ENCODE measurements around the gene IL3. TPM values are rescaled to one million over a fixed set of nuclear protein-coding genes. Genes with fewer than 3 reads are reported as not detected.

IL3 gene
- total RNA-seq, 5 donors from 2014 or later (not counting 1 experiment from before 2014, with no cell fraction given): not detected

DNA sequence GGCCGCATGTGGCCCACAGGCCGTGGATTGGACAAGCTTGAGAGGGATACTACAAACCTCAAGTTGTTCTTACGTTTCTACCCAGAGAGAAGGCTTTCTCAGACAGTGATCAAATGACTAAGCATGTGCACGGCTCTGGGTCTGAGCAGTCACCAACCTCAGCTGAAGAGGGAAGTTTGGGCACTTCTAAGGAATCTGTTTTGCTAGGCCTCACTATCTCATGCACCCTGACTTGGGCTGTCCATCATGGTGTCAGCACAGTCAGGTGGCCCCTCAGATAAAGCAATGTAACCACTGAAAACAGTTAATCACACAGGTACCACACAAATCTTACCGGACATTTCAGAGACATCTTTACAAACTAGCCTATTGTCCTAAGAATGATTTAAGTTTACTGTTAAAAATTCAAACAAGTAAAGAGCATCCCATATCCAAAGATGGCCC is 37.7 kb downstream of the IL3 start:
- Mint-ChIP-seq H3K4me3 (no peak overlapping the region), H3K27ac (peak overlapping the region; percentile 6 to 40), H3K4me1 (peaks cover 44 to 76% (median 54%) of the 10 kb centered on the region in 3 donors), H3K27me3 (no peaks in the 10 kb centered on the region), H3K36me3 (no peaks in the 10 kb centered on the region), H3K9me3 (no peaks in the 10 kb centered on the region)
- POLR2A ChIA-PET: no interaction called here
- no peak for ATAC-seq (replicated peaks in 1 of 4)
- CTCF ChIA-PET: interaction anchor here in 1 of 2 donors (0.6 kb wide), 1 partner anchor 32 kb away, joined by 3 read pairs; no protein-coding TSS in a partner anchor
- no peak overlapping the region for H3K27ac ChIP-seq (ENCODE audit: low read length)
- no peak overlapping the region for H3K4me3 ChIP-seq (ENCODE audit: control insufficient read depth in 1 of 2, extremely low read depth in 1 of 2, low read length in 1 of 2)
- no peaks in the 10 kb centered on the region for H3K27me3 ChIP-seq (replicated peaks in 1 of 2; ENCODE audit: control insufficient read depth in 2 of 2, extremely low read depth in 1 of 2, insufficient read depth in 2 of 2, low read length in 1 of 2)
- WGBS (ENCODE audit: insufficient coverage): 69% methylated on average over 4 of the region's 5 CpGs
- H3K4me1 ChIP-seq (ENCODE audit: control insufficient read depth in 1 of 2, extremely low read depth in 1 of 2, insufficient read depth in 2 of 2, low read length in 2 of 2): peaks cover 5 to 60% of the 10 kb centered on the region in 2 experiments
- H3K36me3 ChIP-seq (ENCODE audit: control insufficient read depth in 2 of 2, extremely low read depth in 1 of 2, insufficient read depth in 1 of 2, low read length in 1 of 2): no peaks in the 10 kb centered on the region
- H3K9me3 ChIP-seq: no peaks in the 10 kb centered on the region
- DNase-seq: no peak

DNA sequence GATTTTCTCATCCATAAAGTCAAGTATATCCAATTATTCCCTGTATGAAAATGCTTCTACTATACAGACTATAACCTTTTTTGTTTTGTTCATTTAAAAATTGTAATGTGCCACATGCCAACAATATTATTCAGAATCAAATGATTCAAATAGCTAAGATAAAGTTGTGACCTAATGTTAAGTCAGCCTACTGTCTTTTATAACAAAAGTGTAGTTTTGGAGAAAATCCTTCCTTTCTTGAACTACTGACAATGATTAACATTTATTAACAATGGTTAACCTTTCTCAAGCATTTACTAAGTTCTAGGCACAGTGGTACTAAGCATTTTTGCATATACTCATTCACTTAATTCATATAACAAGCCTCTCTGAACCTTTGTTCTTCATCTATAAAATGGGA is 38.2 kb downstream of the IL3 start:
- no peaks in the 10 kb centered on the region for H3K36me3 ChIP-seq (ENCODE audit: control insufficient read depth in 2 of 2, extremely low read depth in 1 of 2, insufficient read depth in 1 of 2, low read length in 1 of 2)
- H3K9me3 ChIP-seq: no peaks in the 10 kb centered on the region
- Mint-ChIP-seq H3K27me3 (no peaks in the 10 kb centered on the region), H3K4me1 (peaks cover 48 to 80% (median 58%) of the 10 kb centered on the region in 3 donors), H3K9me3 (no peaks in the 10 kb centered on the region), H3K36me3 (no peaks in the 10 kb centered on the region), H3K27ac (peak overlapping the region; percentile 17 to 64), H3K4me3 (no peak overlapping the region)
- DNase-seq: no peak
- no peak overlapping the region for H3K4me3 ChIP-seq (ENCODE audit: control insufficient read depth in 1 of 2, extremely low read depth in 1 of 2, low read length in 1 of 2)
- no peak for ATAC-seq (replicated peaks in 1 of 4)
- no peaks in the 10 kb centered on the region for H3K27me3 ChIP-seq (replicated peaks in 1 of 2; ENCODE audit: control insufficient read depth in 2 of 2, extremely low read depth in 1 of 2, insufficient read depth in 2 of 2, low read length in 1 of 2)
- ChIA-PET POLR2A (no interaction called here), CTCF (no interaction called here)
- peaks cover 9 to 65% of the 10 kb centered on the region in 2 experiments for H3K4me1 ChIP-seq (ENCODE audit: control insufficient read depth in 1 of 2, extremely low read depth in 1 of 2, insufficient read depth in 2 of 2, low read length in 2 of 2)
- peak overlapping the region; percentile 36 for H3K27ac ChIP-seq (ENCODE audit: low read length)

DNA sequence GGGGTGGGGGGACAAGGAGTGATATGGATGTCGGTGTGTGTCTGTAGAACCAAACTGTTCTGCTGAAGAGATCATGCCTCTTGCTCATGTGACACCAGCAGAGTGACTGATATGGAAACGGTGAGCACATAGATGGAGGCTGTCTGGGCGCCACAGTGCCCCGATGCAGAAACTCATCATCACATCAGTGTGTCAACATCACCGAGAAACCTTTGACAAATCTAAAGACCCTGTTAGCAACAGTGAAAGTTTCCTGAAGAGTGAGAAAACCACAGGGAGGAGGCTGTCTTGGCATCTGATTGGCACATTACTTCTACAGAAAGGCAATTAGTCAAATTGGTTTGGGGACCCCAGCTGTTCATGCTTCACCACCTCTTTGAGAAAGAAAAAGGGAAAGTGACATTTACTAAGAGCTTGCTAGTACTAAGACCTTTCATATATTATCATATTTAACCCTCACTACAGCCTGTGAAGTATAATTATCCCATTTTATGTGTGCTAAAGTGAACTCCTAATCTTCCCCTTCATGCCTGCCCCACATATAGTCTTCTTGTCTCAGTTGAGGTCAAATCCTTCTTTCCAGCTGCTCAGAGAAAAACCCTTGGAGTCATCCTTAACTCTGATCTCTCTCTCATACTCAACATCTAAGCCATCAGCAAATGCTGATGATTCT is 38.8 kb downstream of the IL3 start:
- H3K36me3 Mint-ChIP-seq: no peaks in the 10 kb centered on the region
- POLR2A ChIA-PET: no interaction called here
- no peaks in the 10 kb centered on the region for H3K27me3 ChIP-seq (replicated peaks in 1 of 2; ENCODE audit: control insufficient read depth in 2 of 2, extremely low read depth in 1 of 2, insufficient read depth in 2 of 2, low read length in 1 of 2)
- WGBS (ENCODE audit: insufficient coverage): no CpG with 5 or more reads among the region's 5 CpGs
- H3K9me3 ChIP-seq: no peaks in the 10 kb centered on the region
- ATAC-seq (replicated peaks in 1 of 4): no peak
- CTCF ChIA-PET: no interaction called here
- no peaks in the 10 kb centered on the region for H3K27me3 Mint-ChIP-seq
- H3K4me1 ChIP-seq (ENCODE audit: control insufficient read depth in 1 of 2, extremely low read depth in 1 of 2, insufficient read depth in 2 of 2, low read length in 2 of 2): peaks cover 14 to 70% of the 10 kb centered on the region in 2 experiments
- H3K27ac Mint-ChIP-seq: peak overlapping the region; percentile 17 to 74
- no peak overlapping the region for H3K4me3 Mint-ChIP-seq
- peaks cover 54 to 80% (median 62%) of the 10 kb centered on the region in 3 donors for H3K4me1 Mint-ChIP-seq
- H3K4me3 ChIP-seq (ENCODE audit: control insufficient read depth in 1 of 2, extremely low read depth in 1 of 2, low read length in 1 of 2): no peak overlapping the region
- H3K36me3 ChIP-seq (ENCODE audit: control insufficient read depth in 2 of 2, extremely low read depth in 1 of 2, insufficient read depth in 1 of 2, low read length in 1 of 2): no peaks in the 10 kb centered on the region
- peak overlapping the region; percentile 93 for H3K27ac ChIP-seq (ENCODE audit: low read length)
- no peaks in the 10 kb centered on the region for H3K9me3 Mint-ChIP-seq
- DNase-seq: peak in 15 of 35 experiments; percentile 14 to 58 (median 29)

DNA sequence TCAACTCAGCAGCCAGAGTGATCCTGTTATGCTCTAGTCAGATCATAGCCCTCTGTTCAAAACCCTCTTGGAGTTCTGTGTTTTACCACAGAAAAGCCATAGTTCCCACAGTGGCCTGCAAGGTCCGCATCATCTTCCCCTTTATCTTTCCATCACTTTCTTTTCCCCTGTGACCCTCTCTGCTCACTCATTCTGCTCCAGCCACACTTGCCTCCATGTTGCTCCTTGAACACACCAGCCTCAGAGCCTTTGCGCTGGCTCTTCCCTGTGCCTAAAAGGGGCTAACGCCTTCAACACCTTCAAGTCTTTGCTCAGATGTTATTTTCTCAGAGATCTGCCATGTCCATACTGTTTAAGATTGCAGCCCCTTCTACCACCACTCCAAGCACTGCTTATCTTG is 39.5 kb downstream of the IL3 start:
- Histone ChIP-seq H3K36me3 (ENCODE audit: control insufficient read depth in 2 of 2, extremely low read depth in 1 of 2, insufficient read depth in 1 of 2, low read length in 1 of 2) (no peaks in the 10 kb centered on the region), H3K27me3 (replicated peaks in 1 of 2; ENCODE audit: control insufficient read depth in 2 of 2, extremely low read depth in 1 of 2, insufficient read depth in 2 of 2, low read length in 1 of 2) (no peaks in the 10 kb centered on the region), H3K4me1 (ENCODE audit: control insufficient read depth in 1 of 2, extremely low read depth in 1 of 2, insufficient read depth in 2 of 2, low read length in 2 of 2) (peaks cover 14 to 71% of the 10 kb centered on the region in 2 experiments), H3K4me3 (ENCODE audit: control insufficient read depth in 1 of 2, extremely low read depth in 1 of 2, low read length in 1 of 2) (no peak overlapping the region), H3K9me3 (no peaks in the 10 kb centered on the region), H3K27ac (ENCODE audit: low read length) (peak overlapping the region; percentile 93)
- Mint-ChIP-seq H3K27me3 (no peaks in the 10 kb centered on the region), H3K9me3 (no peaks in the 10 kb centered on the region), H3K36me3 (no peaks in the 10 kb centered on the region), H3K27ac (peak overlapping the region; percentile 17 to 74), H3K4me1 (peaks cover 61 to 81% (median 68%) of the 10 kb centered on the region in 3 donors), H3K4me3 (no peak overlapping the region)
- POLR2A ChIA-PET: no interaction called here
- CTCF ChIA-PET: no interaction called here
- 96% methylated on average over 3 of the region's 3 CpGs for WGBS (ENCODE audit: insufficient coverage)
- ATAC-seq (replicated peaks in 1 of 4): no peak
- DNase-seq: no peak

DNA sequence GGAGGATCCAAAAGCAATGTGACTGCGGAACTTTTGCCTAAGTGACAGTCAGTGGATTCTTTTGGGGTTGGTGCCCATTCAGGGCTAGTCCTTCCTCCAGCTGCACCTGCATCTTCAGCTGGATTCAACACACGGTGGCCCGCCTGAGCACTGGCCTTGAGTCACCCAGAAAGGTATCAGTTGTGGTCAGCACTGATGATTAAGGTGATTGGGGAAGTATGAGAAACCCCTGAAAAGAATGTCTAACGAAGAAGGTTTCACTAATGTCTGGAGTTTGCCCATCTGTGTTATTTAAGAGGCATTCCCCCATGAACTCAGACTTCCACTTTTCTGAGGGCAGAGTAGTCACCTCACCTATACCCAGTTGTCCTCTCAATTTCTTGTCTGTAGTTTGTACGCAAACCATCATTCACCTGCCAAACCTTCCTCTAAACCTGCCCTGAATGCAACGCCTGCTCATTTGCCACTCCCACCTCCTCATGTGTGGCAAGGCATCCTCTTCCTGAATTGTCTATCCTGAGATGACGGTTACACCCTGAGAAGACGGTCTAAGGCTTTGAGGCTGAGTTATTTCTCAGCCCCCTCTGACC is 40.3 kb downstream of the IL3 start:
- no peaks in the 10 kb centered on the region for H3K9me3 Mint-ChIP-seq
- Histone ChIP-seq H3K36me3 (ENCODE audit: control insufficient read depth in 2 of 2, extremely low read depth in 1 of 2, insufficient read depth in 1 of 2, low read length in 1 of 2) (no peaks in the 10 kb centered on the region), H3K9me3 (no peaks in the 10 kb centered on the region), H3K4me1 (ENCODE audit: control insufficient read depth in 1 of 2, extremely low read depth in 1 of 2, insufficient read depth in 2 of 2, low read length in 2 of 2) (peaks cover 14 to 70% of the 10 kb centered on the region in 2 experiments), H3K27ac (ENCODE audit: low read length) (peak overlapping the region; percentile 93), H3K4me3 (ENCODE audit: control insufficient read depth in 1 of 2, extremely low read depth in 1 of 2, low read length in 1 of 2) (no peak overlapping the region), H3K27me3 (replicated peaks in 1 of 2; ENCODE audit: control insufficient read depth in 2 of 2, extremely low read depth in 1 of 2, insufficient read depth in 2 of 2, low read length in 1 of 2) (no peaks in the 10 kb centered on the region)
- POLR2A ChIA-PET: no interaction called here
- H3K4me1 Mint-ChIP-seq: peaks cover 63 to 81% (median 69%) of the 10 kb centered on the region in 3 donors
- peak overlapping the region in 1 of 3 donors; percentile 63 for H3K4me3 Mint-ChIP-seq
- peak overlapping the region; percentile 71 to 88 for H3K27ac Mint-ChIP-seq
- peak in 7 of 35 experiments; percentile 13 to 39 (median 26) for DNase-seq
- no peaks in the 10 kb centered on the region for H3K27me3 Mint-ChIP-seq
- CTCF ChIA-PET: no interaction called here
- WGBS (ENCODE audit: insufficient coverage): 51% methylated on average over 4 of the region's 8 CpGs
- peak in 2 of 4 experiments; percentile 20 to 34 for ATAC-seq (replicated peaks in 1 of 4)
- H3K36me3 Mint-ChIP-seq: no peaks in the 10 kb centered on the region

DNA sequence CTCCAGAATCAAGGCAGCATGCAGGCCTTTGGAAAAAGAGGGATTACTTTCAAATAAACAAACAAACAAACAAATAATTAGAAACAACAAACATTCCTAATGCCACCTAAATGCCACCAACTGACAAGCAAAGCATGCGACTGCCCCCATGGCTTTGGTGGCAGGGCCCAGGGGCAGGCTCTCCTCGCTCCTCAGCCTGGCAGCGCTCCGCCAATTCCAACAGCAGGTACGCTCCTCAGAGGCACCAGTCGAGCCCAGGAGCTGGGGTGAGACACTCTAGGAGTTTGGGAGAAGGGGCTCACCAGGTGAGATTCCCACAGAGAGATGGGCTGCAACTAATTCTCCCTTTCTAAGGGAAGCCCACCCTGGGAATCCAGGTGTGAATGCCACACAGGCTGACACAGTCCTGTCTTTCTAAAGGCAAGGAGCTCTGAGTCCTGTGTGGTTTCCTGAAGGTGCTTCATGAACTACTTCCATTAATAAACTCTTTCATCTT is 41.0 kb downstream of the IL3 start:
- Histone ChIP-seq H3K9me3 (no peaks in the 10 kb centered on the region), H3K36me3 (ENCODE audit: control insufficient read depth in 2 of 2, extremely low read depth in 1 of 2, insufficient read depth in 1 of 2, low read length in 1 of 2) (no peaks in the 10 kb centered on the region), H3K27ac (ENCODE audit: low read length) (peak overlapping the region; percentile 93), H3K27me3 (replicated peaks in 1 of 2; ENCODE audit: control insufficient read depth in 2 of 2, extremely low read depth in 1 of 2, insufficient read depth in 2 of 2, low read length in 1 of 2) (no peaks in the 10 kb centered on the region), H3K4me1 (ENCODE audit: control insufficient read depth in 1 of 2, extremely low read depth in 1 of 2, insufficient read depth in 2 of 2, low read length in 2 of 2) (peaks cover 14 to 68% of the 10 kb centered on the region in 2 experiments), H3K4me3 (ENCODE audit: control insufficient read depth in 1 of 2, extremely low read depth in 1 of 2, low read length in 1 of 2) (no peak overlapping the region)
- Mint-ChIP-seq H3K4me1 (peaks cover 62 to 77% (median 69%) of the 10 kb centered on the region in 3 donors), H3K9me3 (no peaks in the 10 kb centered on the region), H3K27ac (peak overlapping the region; percentile 85 to 88), H3K27me3 (no peaks in the 10 kb centered on the region), H3K4me3 (peak overlapping the region in 1 of 3 donors; percentile 63), H3K36me3 (no peaks in the 10 kb centered on the region)
- DNase-seq (no peak), ATAC-seq (replicated peaks in 1 of 4) (no peak)
- ChIA-PET CTCF (interaction anchor here (1.3 to 1.5 kb wide), 2 partner anchors 36 to 38 kb away, joined by 3 to 4 read pairs; no protein-coding TSS in a partner anchor), POLR2A (no interaction called here)
- 94% methylated on average over 3 of the region's 6 CpGs for WGBS (ENCODE audit: insufficient coverage)

All from T-cell (primary cell).